GM23338 (cell line): Measurements from ENCODE around the gene AGRN. TPM values are rescaled to one million over a fixed set of nuclear protein-coding genes. Genes with fewer than 3 reads are reported as not detected.
A peak's percentile ranks its signal among the peaks of the same experiment; 100 is the strongest.

ENCODE experiments used
- ATAC-seq: fragments of 200-7000 bp; cut with Tn5 transposase; 3 replicates; pipeline ENCODE4 v1.9.1; 2020
- DNase-seq: peaks from one replicate; pipeline ENCODE4 v3.0.0-alpha.2; 2015; ENCODE audit warnings: low spot score
- H2AFZ ChIP-seq: fragments of 200-600 bp; sonication (generic); 2 replicates; pipeline ENCODE4 v1.8.0; 2016; ENCODE audit warnings: antibody characterized with exemption, mild to moderate bottlenecking, moderate library complexity
- H3F3A ChIP-seq: fragments of 200-600 bp; sonication (generic); replicated peaks from 2 replicates; pipeline ENCODE4 v1.8.0; 2017; ENCODE audit warnings: antibody characterized with exemption, mixed run types, low read depth
- H3K27ac ChIP-seq: fragments of 200-600 bp; sonication (generic); 2 replicates; pipeline ENCODE4 v1.6.1; 2016; ENCODE audit warnings: low read depth
- H3K27me3 ChIP-seq: fragments of 200-600 bp; sonication (generic); 2 replicates; pipeline ENCODE4 v1.8.0; 2016; ENCODE audit warnings: mild to moderate bottlenecking, mixed run types, moderate library complexity; ENCODE audit not compliant: insufficient read depth
- H3K36me3 ChIP-seq: fragments of 200-600 bp; sonication (generic); 2 replicates; pipeline ENCODE4 v1.8.0; 2016; ENCODE audit warnings: mild to moderate bottlenecking; ENCODE audit not compliant: insufficient read depth
- H3K4me1 ChIP-seq: fragments of 200-600 bp; sonication (generic); 2 replicates; pipeline ENCODE4 v1.8.0; 2016; ENCODE audit warnings: mild to moderate bottlenecking, moderate library complexity; ENCODE audit not compliant: insufficient read depth
- H3K4me2 ChIP-seq: fragments of 200-600 bp; sonication (generic); 2 replicates; pipeline ENCODE4 v1.7.1; 2017; ENCODE audit warnings: mixed run types
- H3K4me3 ChIP-seq: fragments of 200-600 bp; sonication (generic); 2 replicates; pipeline ENCODE4 v1.6.1; 2016; ENCODE audit warnings: mixed run types
- H3K79me2 ChIP-seq: fragments of 200-600 bp; sonication (generic); replicated peaks from 2 replicates; pipeline ENCODE4 v1.8.0; 2017; ENCODE audit warnings: mild to moderate bottlenecking; ENCODE audit not compliant: insufficient read depth
- H3K9me2 ChIP-seq: fragments of 200-600 bp; sonication (generic); 2 replicates; pipeline ENCODE4 v1.8.0; 2017; ENCODE audit not compliant: insufficient read depth
- H4K20me1 ChIP-seq: fragments of 200-600 bp; sonication (generic); replicated peaks from 2 replicates; pipeline ENCODE4 v1.8.0; 2017; ENCODE audit warnings: mild to moderate bottlenecking; ENCODE audit not compliant: insufficient read depth
- H3K27ac Mint-ChIP-seq: 2 replicates; pipeline ENCODE4 v1.8.0; 2020; ENCODE audit warnings: inconsistent platforms, mild to moderate bottlenecking, moderate library complexity, mixed read lengths
- H3K27me3 Mint-ChIP-seq: 3 replicates; pipeline ENCODE4 v1.8.0; 2022; ENCODE audit warnings: low read depth, mild to moderate bottlenecking, moderate library complexity, mixed read lengths, inconsistent platforms; ENCODE audit not compliant: insufficient read depth, poor library complexity
- H3K36me3 Mint-ChIP-seq: 3 replicates; pipeline ENCODE4 v1.8.0; 2021; ENCODE audit warnings: low read depth, mild to moderate bottlenecking, inconsistent platforms, moderate library complexity, mixed read lengths
- H3K4me1 Mint-ChIP-seq: 3 replicates; pipeline ENCODE4 v1.8.0; 2020; ENCODE audit warnings: mild to moderate bottlenecking, inconsistent platforms, mixed read lengths
- H3K4me3 Mint-ChIP-seq: 3 replicates; pipeline ENCODE4 v1.8.0; 2021; ENCODE audit warnings: moderate library complexity, mild to moderate bottlenecking, inconsistent platforms, mixed read lengths
- H3K9me3 Mint-ChIP-seq: 3 replicates; pipeline ENCODE4 v1.8.0; 2020; ENCODE audit warnings: moderate library complexity, mild to moderate bottlenecking, inconsistent platforms, mixed read lengths
- CREB1 ChIP-seq: fragments of 250-450 bp; sonication (Bioruptor Pico); IDR thresholded peaks from 2 replicates; pipeline ENCODE4 v1.5.0; 2020; ENCODE audit warnings: low read depth, mild to moderate bottlenecking, moderate library complexity
- ETS1 ChIP-seq: IDR thresholded peaks from 2 replicates; pipeline ENCODE4 v1.6.1; 2016; ENCODE audit warnings: antibody characterized with exemption
- EZH2 ChIP-seq: fragments of 200-600 bp; sonication (generic); IDR thresholded peaks from one replicate; pipeline ENCODE4 v1.8.0; 2017; ENCODE audit warnings: antibody characterized with exemption, mild to moderate bottlenecking, low read depth; ENCODE audit not compliant: unreplicated experiment
- EZH2phosphoT487 ChIP-seq: fragments of 200-600 bp; sonication (generic); IDR thresholded peaks from one replicate; pipeline ENCODE4 v1.8.1; 2018; ENCODE audit warnings: antibody characterized with exemption; ENCODE audit not compliant: unreplicated experiment
- ZNF331 ChIP-seq: fragments of 250-450 bp; sonication (Bioruptor Pico); IDR thresholded peaks from 2 replicates; pipeline ENCODE4 v1.5.0; 2020; ENCODE audit warnings: low read depth, mild to moderate bottlenecking, moderate library complexity
- polyA plus RNA-seq: library from polyadenylated mRNA; unstranded; fragments of >200 nt; fragmentation: Nextera tagmentation; extraction: Ambion mirVana; gene quantifications from 2 replicates; pipeline ENCODE4 v1.2.1, GENCODE V29; 2016
- total RNA-seq: library from RNA; depleted of rRNA; stranded (reverse); fragments of >200 nt; shearing (Covaris generic); gene quantifications from 2 replicates; pipeline ENCODE4 v1.2.3, GENCODE V29; 2014
- TF ChIP-seq, protein P1 (sequence below): IDR thresholded peaks from one replicate; pipeline ENCODE4 v1.6.1; 2018; ENCODE audit warnings: antibody characterized with exemption; ENCODE audit not compliant: unreplicated experiment

AGRN gene
- total and polyA plus RNA-seq, 2 experiments from 2014 or later = 12.3 to 185 TPM

DNA sequence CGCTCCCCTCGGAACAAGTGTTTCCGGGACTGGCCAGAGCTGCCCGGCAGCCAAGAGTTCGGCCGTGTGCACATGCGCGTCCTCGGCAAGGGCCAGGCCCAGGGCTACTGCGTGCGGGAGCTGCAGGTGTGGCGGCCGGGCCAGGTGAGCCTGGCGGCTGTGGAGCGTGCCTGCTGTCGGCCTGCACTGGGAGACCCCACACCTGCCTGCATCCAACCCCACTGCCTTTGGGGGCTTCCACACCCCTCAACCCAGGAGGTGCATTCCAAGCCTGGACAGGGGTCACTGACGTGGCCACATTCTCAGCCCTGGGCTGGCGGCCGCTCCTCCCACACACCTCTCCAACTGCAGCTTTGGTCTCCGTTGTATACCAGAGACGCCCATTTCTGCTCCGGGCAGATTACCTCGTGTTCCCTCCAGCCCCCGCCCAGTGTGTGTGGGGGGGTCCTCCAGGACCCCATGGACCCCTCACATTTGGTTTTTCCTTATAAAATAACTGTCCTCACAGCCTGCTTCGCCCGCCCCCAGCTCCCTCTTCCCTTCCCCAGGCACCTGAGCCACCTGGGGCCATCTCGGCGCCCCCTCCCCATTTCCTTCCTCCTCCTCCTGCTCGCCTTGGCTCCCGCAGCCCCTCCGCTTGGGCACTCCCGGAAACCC is 48.1 kb downstream of the AGRN start (continued):
- TF ChIP-seq, protein P1, sequence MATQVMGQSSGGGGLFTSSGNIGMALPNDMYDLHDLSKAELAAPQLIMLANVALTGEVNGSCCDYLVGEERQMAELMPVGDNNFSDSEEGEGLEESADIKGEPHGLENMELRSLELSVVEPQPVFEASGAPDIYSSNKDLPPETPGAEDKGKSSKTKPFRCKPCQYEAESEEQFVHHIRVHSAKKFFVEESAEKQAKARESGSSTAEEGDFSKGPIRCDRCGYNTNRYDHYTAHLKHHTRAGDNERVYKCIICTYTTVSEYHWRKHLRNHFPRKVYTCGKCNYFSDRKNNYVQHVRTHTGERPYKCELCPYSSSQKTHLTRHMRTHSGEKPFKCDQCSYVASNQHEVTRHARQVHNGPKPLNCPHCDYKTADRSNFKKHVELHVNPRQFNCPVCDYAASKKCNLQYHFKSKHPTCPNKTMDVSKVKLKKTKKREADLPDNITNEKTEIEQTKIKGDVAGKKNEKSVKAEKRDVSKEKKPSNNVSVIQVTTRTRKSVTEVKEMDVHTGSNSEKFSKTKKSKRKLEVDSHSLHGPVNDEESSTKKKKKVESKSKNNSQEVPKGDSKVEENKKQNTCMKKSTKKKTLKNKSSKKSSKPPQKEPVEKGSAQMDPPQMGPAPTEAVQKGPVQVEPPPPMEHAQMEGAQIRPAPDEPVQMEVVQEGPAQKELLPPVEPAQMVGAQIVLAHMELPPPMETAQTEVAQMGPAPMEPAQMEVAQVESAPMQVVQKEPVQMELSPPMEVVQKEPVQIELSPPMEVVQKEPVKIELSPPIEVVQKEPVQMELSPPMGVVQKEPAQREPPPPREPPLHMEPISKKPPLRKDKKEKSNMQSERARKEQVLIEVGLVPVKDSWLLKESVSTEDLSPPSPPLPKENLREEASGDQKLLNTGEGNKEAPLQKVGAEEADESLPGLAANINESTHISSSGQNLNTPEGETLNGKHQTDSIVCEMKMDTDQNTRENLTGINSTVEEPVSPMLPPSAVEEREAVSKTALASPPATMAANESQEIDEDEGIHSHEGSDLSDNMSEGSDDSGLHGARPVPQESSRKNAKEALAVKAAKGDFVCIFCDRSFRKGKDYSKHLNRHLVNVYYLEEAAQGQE = no peak
- TF ChIP-seq ETS1 (no peak), EZH2 (no peak), EZH2phosphoT487 (no peak)

DNA sequence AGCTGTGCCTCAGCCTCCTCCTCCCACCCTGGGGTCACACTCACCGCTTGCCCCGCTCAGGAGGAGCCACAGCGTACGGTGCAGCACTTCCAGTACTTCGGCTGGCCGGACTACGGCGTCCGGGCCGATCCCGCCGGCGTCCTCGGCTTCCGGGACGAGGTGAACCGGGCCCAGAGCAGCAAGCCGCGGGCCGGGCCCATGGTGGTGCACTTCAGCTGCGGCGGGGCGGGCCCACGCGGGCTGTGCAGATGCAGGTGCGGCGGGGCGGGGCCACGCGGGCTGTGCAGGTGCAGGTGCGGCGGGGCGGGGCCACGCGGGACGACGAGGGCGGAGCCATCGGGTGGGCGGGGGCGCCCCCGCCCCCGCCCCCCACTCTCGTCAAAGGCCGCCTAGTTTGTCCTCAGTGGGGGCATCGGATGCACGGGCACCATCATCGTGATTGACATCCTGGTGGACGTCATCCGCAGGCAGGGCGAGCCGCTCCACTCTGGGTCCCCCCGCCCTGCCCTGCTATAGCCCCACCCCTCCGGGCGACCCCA is 48.7 kb downstream of the AGRN start:
- H3K27ac ChIP-seq = no peak overlapping the region
- peaks cover 6% of the 10 kb centered on the region; the same call in 1 of the 2 replicates for H3K4me1 ChIP-seq
- H3K27me3 ChIP-seq = peaks cover 20% of the 10 kb centered on the region; the same call in 1 of the 2 replicates
- Mint-ChIP-seq H3K4me3 (peak overlapping the region; percentile 72), H3K27me3 (peaks cover 12% of the 10 kb centered on the region), H3K36me3 (no peaks in the 10 kb centered on the region), H3K4me1 (no peaks in the 10 kb centered on the region), H3K27ac (no peak overlapping the region), H3K9me3 (no peaks in the 10 kb centered on the region)
- peak; percentile 27 for ATAC-seq
- H3K36me3 ChIP-seq = no peaks in the 10 kb centered on the region
- H3K4me3 ChIP-seq = peak overlapping the region; percentile 71
- peak overlapping the region; percentile 85 for H2AFZ ChIP-seq
- peak overlapping the region; percentile 84 for H3K4me2 ChIP-seq
- TF ChIP-seq CREB1 (CRISPR knock-in tag) (peak; percentile 59), ZNF331 (CRISPR knock-in tag) (no peak)
- peak; percentile 52 for DNase-seq
- no peaks in the 10 kb centered on the region for H3F3A ChIP-seq
- H3K79me2 ChIP-seq = no peaks in the 10 kb centered on the region
- H3K9me2 ChIP-seq = no peaks in the 10 kb centered on the region
- H4K20me1 ChIP-seq = no peaks in the 10 kb centered on the region; the same call in 1 of the 2 replicates
